Measurements from ENCODE around the gene HOXA1.
"Not testable (repeated sequence)": the region's sequence is repeated elsewhere in the genome, so short reads cannot be mapped to it uniquely, and the experiment has no call there.

The HOXA1 gene

GRCh38 chr7:27091105-27091504 is 4.7 kb downstream of the HOXA1 start:
- DNase-seq: no peak

- no peak for DNase-seq
These were observed 7.5 kb downstream of the HOXA1 start for GRCh38 chr7:27088002-27088922.

- no peak for DNase-seq
These were observed 12.2 kb downstream of the HOXA1 start for GRCh38 chr7:27083646-27084045.

- DNase-seq: no peak
These were observed 13.6 kb downstream of the HOXA1 start for GRCh38 chr7:27082171-27082570.

GRCh38 chr7:27080844-27081436 is 14.9 kb downstream of the HOXA1 start:
- DNase-seq: no peak

GRCh38 chr7:27079234-27079975 is 16.4 kb downstream of the HOXA1 start:
- DNase-seq: no peak

- no peak for DNase-seq
These were observed 17.1 kb downstream of the HOXA1 start for GRCh38 chr7:27078616-27079233.

- DNase-seq: no peak
These were observed 22.7 kb downstream of the HOXA1 start for GRCh38 chr7:27073076-27073475.

GRCh38 chr7:27071622-27072390 is 24.0 kb downstream of the HOXA1 start:
- DNase-seq: no peak

GRCh38 chr7:27068259-27068658 is 27.5 kb downstream of the HOXA1 start:
- no peak for DNase-seq

- no peak for DNase-seq
These were observed 29.7 kb downstream of the HOXA1 start for GRCh38 chr7:27066148-27066547.

GRCh38 chr7:27065709-27066108 is 30.1 kb downstream of the HOXA1 start:
- DNase-seq: no peak

GRCh38 chr7:27064661-27065060 is 31.1 kb downstream of the HOXA1 start:
- no peak for DNase-seq

- no peak for DNase-seq
These were observed 31.6 kb downstream of the HOXA1 start for GRCh38 chr7:27064159-27064558.

GRCh38 chr7:27062946-27063345 is 32.9 kb downstream of the HOXA1 start:
- DNase-seq: no peak

GRCh38 chr7:27053153-27053552 is 42.6 kb downstream of the HOXA1 start:
- DNase-seq: no peak

- no peak for DNase-seq
These were observed 44.3 kb downstream of the HOXA1 start for GRCh38 chr7:27051451-27051850.

GRCh38 chr7:27048438-27048837 is 47.4 kb downstream of the HOXA1 start:
- DNase-seq: no peak

GRCh38 chr7:27046854-27047549 is 48.8 kb downstream of the HOXA1 start:
- DNase-seq: no peak

GRCh38 chr7:27045972-27046371 is 49.8 kb downstream of the HOXA1 start:
- DNase-seq: not testable (repeated sequence)

- not testable (repeated sequence) for DNase-seq
These were observed 50.7 kb downstream of the HOXA1 start for GRCh38 chr7:27045066-27045465.

Data from activated CD4-positive, alpha-beta T cell treated with anti-CD3 and anti-CD28 coated beads, Interleukin-2, amount 50 U/mL, for 16 hours (primary cell).